Skeletal muscle cell (primary cell): ENCODE results near the gene ZNF213.

Experiments
- DNase-seq: peaks from one replicate; pipeline ENCODE4 v3.0.0-alpha.2; 2010; ENCODE audit warnings: low read depth
- H3K4me3 ChIP-seq: 2 replicates; pipeline ENCODE4 v1.5.1; 2011; ENCODE audit warnings: low read depth, mild to moderate bottlenecking, control low read depth, low read length, moderate library complexity

Gene ZNF213

DNA sequence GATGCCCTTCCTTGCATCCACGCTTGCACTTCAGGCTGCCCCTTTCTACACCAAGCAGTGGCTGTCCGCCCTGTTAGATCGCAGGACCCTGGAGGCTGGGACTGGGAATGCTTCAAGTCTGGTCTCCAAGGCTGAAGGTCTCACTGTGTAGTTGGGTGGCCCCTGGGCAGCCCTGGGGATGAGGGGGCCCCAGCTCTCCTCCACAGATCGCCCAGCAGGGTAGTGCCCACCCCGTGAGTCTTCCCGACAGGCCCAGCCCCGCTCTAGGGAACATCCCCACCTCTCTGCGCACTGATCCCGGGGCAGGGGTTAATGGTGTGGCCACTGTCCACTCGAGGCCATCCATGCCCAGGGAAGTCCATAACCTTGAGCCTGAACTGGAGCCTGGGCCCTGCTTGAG is 10.3 kb downstream of the ZNF213 start:
- no peak overlapping the region for H3K4me3 ChIP-seq
- no peak for DNase-seq

DNA sequence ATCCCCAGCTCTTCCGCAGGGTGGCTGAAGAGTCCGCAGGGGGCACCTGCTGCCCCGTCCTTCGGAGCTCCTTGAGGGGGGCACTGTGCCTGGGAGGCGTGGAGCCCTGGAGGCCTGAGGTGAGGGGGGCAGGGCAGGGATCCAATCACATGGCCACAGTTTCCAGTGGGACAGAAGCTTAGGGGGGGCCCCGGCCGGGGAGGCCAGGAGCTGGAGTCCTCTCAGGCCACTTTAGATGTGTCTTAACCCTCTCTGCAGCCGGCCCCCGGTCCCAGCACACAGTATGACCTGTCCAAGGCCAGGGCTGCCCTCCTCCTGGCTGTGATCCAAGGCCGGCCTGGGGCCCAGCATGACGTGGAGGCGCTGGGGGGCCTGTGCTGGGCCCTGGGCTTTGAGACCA is 10.8 kb downstream of the ZNF213 start:
- no peak overlapping the region for H3K4me3 ChIP-seq
- DNase-seq: no peak

DNA sequence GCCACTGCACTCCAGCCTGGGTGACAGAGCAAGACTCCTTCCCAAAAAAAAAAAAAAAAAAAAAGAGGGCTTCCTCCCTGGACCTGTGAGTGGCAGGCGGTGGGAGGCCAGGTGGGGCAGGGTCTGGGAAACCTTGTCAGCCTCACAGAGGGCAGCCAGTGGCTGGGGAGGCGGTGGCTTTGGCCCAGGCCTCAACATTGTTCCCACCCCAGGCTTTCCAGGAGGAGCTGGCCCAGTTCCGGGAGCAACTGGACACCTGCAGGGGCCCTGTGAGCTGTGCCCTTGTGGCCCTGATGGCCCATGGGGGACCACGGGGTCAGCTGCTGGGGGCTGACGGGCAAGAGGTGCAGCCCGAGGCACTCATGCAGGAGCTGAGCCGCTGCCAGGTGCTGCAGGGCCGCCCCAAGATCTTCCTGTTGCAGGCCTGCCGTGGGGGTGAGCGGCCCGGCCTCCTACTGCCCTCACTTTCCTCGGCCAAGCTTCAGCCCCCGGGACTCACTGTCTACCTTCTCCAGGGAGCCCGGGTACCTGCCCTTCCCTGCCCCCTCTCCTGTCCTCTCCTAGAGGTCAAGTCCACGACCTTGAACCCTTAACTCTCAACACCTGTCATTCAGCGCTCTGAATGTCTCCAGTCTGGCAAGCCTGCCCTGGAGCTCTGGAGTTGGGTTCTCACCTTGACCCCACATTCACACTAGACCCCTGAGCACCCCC is 12.4 kb downstream of the ZNF213 start:
- no peak overlapping the region for H3K4me3 ChIP-seq
- DNase-seq: no peak

DNA sequence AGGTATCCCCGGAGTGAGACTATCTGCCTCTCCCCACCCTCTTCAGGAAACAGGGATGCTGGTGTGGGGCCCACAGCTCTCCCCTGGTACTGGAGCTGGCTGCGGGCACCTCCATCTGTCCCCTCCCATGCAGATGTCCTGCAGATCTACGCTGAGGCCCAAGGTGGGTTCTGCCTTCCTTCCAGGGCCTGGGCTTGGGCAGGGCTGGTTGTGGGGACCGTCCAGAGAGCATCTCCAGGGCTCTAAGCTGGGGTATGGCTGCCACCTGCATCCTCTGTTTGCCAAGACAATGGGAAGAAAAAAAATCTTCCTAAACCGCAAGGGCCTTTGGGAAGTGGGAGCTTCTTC is 12.9 kb downstream of the ZNF213 start:
- no peak for DNase-seq
- no peak overlapping the region for H3K4me3 ChIP-seq

DNA sequence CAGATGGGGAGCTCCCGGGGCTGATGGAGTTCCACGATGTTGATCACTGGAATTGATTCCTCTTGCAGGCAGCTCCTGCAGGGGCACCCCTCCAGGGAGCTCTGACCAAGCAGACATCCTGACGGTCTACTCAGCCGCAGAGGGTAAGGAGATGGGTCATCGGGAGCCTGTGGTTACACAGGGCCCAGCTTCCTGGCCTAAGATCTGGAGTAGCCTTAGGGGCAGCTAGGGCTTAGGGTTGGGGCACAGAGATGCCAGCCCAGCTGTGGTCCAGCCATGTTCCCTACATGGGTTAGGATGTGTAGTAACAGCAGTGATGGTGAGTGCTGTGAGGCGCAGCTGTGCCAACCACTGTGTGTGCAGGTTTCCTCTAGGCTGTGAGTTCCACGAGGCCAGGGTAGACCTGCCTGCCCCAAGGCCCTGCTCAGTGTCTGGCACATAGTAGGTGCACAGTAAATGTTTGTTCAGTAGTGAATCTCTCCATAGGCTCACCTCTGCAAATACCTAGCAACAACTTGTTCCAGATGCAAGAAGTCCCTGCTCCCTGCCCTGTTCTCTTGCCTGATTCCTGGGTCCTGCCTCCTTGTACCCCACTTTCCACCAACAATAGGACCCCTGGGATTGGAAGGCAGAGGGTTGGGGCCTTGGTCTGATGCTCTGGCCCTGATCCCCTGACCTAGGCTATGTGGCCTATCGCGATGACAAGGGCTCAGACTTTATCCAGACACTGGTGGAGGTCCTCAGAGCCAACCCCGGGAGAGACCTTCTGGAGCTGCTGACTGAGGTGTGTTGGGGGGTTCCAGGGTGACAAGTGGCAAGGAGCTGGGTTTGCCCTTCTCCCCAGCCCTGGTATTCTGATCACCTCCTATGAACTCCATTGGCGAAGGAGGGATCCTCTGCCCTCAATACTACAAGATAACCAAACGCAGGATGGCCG is 13.7 kb downstream of the ZNF213 start:
- DNase-seq: no peak
- H3K4me3 ChIP-seq: no peak overlapping the region

DNA sequence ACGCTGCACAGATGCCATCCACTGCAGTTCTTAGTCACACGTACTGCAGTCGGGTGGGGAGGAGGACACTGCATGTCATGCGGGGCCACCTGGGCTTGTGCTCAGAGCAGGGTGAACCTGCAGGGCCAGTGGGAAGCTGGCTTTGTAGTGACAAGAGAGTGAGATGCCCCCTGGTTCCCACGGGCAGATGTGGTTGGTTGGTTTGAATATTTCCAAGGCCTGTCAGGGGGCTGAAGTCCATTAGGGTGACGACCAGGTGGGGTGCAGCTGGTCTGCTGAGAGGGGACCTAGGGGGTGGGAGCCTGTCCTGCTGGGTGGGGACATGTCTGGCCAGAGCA is 14.3 kb downstream of the ZNF213 start:
- peak overlapping the region; percentile 80 for H3K4me3 ChIP-seq
- DNase-seq: no peak

DNA sequence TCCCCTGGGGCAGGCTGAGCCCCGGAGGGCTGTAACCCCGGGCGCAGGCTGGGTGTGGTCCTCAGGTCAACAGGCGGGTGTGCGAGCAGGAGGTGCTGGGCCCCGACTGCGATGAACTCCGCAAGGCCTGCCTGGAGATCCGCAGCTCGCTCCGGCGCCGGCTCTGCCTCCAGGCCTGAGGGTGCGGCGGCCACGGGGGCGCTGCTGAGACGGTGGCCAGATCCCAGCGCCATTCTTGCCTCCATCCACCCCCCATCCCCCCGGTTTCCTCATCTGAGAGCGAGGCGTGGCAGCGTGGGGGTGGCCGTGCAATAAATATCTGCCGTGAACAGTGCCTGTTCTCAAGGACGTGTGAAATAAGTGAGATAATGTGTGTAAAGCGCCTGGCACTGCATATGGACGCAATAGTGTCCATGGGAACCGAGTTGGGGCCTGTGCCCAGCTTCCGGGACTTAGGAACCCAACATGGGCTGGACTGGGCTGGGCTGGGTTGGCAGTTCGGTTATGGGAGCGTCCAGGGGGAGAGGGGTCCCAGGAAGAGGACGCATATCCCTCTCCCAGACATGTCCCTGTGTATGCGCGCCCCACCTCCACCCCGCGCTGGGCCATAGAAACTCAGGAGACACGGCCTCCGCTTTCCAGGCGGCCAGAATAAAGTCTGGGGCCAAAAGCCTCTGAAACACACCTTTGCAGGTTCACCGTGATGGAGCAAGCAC is 15.0 kb downstream of the ZNF213 start:
- peak overlapping the region; percentile 80 for H3K4me3 ChIP-seq
- no peak for DNase-seq

DNA sequence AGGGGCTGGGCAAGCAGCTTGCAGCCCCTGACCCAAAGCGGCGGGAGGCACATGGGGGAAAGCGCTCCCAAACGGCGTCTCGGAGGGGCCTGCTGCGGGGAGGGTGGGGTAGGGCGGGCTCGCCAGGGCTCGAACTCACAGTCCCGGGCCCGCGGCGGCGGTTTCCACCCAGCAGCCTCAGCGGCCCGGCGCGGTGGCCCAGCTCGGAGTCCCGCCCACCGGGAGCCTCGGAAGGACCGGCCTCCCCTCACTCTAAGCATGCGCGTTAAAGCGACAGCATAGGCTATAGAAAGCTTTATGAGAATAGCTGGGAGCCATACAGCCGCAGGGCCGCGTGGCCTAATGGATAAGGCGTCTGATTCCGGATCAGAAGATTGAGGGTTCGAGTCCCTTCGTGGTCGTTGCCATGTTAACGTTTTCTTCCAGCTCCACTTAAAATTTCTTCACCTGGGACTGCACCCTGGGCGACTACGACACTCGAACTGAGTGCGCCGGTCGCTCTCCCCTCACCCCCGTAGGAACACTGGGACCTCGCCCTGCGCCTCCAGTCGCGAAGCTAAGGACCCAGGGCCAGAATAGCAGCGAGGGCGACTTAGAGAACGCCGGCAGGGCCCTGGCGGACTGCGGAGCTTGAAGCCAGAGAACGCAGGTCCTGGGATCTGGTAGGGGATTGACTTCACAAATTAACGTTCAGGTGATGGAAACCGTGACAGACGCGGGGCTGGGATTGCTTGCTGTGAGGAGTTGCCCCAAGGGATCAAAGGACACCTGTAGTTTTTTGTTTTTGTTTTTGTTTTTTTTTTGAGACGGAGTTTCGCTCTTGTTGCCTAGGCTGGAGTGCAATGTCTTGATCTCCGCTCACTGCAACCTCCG is 15.8 kb downstream of the ZNF213 start:
- peak overlapping the region; percentile 80 for H3K4me3 ChIP-seq
- peak; percentile 75 for DNase-seq

DNA sequence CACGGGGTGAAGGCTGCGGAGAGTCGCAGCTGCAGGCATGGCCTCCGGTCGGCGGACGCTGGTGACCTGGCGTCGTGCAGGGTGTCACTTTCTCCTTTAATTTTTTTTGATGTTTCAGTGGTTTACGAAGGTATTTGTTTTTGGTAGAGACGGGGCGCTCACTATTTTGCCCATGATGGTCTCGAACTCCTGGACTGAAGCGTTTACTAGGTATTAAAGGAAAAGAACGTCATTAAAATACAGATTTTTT is 17.1 kb downstream of the ZNF213 start:
- peak overlapping the region; percentile 56 for H3K4me3 ChIP-seq
- no peak for DNase-seq

DNA sequence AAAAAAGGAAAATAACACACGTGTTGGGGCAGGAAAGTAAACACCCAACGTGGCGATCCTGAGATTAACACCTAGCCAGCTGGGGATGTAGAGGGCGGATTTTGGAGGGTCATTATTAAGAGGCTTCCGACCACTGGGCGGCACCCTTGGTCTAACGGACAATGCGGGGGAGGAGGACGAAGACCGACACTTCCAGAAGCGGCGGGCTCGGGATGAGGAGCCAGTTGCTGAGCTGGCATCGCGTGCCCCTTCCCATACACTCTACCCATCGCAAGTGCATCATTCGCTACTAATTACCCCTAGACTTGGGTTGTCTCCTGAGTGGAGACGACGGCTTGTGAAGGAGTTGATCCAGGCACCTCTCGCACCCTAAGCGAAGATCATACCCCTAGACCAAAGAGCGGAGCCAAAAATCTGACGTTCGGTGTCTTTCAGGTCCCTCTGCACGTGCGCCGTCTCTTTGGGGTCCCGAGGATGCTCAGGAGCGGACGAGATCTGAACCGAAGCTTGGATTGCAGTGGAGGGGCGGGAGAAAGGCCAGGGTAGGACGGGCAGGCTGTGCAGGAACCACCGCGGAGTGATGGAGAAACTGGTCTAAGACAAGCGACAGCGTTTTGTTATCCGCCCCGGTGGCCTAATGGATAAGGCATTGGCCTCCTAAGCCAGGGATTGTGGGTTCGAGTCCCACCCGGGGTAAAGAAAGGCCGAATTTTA is 17.6 kb downstream of the ZNF213 start:
- peak; percentile 58 for DNase-seq
- H3K4me3 ChIP-seq: peak overlapping the region; percentile 56

DNA sequence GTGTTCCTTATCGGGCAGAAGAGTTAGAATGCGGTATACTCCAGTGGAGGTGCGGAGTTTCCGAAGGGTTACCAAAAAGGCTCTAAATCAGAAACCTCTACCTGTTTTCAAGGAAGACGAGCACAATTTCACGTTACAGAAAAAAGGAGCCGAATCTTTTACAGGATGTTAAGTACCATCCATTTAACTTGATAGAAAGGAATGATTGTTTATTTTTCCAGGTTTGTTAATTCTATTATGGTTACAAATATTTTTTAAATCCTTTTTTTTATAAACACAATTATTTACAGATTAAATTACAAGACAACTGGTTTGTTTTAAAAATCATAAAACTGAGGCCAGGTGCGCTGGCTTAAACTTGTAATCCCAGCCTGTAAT is 18.2 kb downstream of the ZNF213 start:
- H3K4me3 ChIP-seq: peak overlapping the region; percentile 56
- no peak for DNase-seq

DNA sequence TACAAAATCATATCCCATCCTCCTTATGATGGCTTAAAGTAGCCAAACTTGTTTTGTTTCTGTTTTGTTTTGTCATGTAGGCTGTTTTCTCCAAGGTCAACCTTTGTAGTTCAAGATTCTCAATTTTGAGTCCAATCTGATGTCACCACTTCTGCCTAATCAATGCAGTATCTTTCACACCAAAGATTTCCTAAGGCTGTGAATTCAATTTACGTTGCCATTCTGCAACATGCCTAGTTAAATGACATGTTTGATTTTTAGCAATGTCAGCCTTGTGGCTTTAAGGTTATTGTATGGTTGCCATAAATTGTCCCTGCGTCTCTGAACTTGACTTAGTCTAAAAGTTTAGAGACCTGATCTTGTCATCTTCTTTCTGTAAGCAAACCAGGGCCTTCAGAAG is 20.4 kb downstream of the ZNF213 start:
- DNase-seq: no peak
- no peak overlapping the region for H3K4me3 ChIP-seq

DNA sequence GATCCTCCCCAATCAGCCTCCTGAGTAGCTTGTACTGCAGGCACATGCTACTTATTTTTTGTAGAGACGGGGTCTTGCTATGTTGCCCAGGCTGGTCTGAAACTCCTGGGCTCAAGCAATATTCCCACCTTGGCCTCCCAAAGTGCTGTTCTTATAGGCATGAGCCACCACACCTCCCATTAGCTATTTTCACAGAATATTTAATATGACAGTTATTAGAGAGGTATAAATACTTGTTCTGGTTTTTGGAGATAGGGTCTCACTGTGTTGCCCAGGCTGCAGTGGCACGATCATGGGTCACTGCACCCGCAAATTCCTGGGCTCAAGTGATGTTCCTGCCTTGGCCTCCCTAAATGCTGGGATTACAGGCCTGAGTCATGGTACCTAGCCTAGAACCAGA is 21.1 kb downstream of the ZNF213 start:
- DNase-seq: no peak
- H3K4me3 ChIP-seq: no peak overlapping the region

DNA sequence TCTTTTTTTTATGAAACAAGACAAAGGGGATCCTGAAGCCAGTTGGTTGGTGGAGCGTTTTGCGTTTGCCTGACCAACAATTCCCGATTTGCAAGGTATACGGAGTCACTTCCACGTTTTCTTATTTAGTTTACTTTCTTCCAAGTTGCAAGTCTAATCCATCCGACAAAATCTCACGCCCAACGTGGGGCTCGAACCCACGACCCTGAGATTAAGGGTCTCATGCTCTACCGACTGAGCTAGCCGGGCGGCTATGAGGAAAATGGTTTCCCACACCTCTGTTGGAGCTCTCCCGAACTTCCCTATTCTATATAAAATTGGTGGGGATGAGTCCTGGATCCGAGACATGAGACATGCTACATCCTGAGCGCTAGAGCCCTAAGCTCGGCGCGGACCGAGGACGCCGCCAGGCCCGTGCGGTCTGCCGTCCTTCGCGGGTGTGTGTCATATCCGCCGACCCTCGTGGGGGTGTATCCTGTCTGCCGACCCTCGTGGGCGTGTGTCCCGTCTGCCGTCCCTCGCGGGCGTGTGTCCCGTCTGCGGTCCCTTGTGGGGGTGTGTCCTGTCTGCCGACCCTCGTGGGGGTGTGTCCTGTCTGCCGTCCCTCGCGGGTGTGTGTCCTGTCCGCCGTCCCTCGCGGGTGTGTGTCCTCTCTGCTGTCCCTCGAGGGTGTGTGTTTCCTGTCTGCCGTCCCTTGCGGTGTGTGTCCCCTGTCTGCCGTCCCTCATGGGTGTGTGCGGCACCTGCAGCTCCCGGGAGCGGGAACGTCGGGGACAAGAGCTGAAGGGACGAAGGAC is 22.6 kb downstream of the ZNF213 start:
- DNase-seq: peak; percentile 86
- H3K4me3 ChIP-seq: peak overlapping the region; percentile 61

DNA sequence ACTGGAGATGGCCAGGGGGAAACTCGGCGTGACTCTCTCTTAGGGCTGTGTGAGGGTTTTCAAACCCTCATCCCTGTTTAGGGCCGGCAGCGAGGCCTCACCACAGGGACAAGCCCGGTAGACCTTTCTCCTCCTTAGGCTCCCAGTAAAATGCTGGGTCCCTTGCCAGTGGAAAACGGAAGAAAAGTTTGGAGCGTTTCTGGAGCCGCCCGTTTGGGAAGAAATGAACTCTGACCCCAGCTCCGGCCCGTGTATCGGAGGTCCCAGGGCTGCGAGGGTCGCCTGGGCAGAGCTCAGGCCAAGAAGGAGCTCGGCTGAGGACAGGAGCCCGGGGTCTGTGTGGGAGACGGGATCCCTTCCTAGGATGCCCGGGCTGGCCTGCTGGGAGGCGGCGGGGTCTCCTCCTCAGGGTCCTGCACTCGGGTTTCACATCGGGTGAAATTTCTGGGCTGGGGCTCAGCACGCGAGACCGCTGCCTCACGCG is 23.2 kb downstream of the ZNF213 start:
- no peak for DNase-seq
- peak overlapping the region; percentile 61 for H3K4me3 ChIP-seq

DNA sequence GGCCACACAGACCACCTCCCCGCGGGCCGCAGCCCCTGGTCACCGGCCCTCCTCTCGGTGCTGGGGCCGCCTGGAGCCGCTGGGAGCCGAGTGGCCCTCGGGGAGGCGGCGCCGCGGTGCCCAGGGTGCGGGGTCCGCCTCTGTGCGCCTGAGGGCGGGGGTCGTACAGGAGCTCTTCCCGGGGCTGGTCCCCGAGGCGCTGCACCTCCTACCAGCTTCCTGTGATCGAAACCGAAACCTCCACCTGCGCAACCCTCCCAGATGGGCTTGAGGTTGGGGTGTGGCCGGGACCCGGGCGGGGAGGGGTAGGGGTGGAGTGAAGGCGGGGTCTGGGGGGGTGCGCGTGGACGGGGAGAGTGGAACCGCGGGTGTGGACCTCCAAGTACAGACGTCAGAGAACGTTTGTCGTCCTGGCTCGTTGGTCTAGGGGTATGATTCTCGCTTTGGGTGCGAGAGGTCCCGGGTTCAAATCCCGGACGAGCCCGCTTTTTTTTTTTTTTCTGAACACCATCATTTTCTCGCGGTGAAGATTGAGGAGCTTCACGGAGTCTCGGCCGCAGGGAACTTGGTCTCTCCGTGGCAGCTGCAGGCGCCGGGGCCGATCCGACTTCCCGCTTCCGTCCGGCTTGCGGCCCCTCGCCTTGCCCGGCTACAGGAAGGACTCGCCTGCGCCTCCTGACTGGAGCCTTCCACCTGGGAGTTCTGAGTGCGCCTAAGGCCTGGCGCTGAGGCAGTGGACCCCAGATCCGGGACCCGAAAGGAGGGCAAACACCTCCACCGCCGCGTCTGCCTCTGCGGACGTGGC is 23.9 kb downstream of the ZNF213 start:
- no peak for DNase-seq
- H3K4me3 ChIP-seq: peak overlapping the region; percentile 61

DNA sequence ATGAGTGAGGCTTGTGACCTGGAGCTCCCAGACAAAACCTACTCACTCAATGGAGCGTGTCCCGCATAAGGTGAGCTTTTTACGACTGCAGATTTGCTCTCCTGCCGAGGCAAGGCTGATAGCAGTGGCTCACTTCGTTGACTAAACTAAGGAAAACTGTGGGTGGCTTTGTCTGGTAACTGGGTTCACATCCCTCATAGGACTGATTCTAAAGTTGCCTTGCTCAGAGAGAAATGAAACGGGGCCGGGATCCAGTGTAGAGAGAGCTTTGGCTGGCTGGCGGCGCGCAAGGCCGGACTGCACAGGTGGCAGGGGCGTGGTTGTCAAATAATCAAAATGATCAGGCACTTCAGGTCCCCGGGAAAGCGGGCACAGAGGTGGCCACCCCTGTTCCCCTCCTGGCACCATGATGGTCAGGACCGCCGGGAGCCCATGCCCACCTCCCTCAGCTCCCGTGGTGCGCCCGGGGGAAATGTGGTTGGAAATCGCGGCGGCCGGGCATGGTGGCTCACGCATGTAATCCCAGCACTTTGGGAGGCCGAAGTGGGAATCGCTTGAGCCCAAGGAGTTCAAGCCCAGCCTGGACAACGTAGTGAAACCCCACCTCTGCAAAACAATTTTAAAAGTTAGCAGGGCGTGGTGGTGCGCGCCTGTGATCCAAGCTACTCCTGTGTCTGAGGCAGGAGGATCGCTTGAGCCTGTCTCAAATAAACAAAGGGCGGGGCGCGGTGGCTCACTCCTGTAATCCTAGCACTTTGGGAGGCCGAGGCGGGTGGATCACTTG is 26.6 kb downstream of the ZNF213 start:
- no peak for DNase-seq
- H3K4me3 ChIP-seq: no peak overlapping the region
